ENCODE results near the gene FBN1. TPM values are rescaled to one million over a fixed set of nuclear protein-coding genes. Genes with fewer than 3 reads are reported as not detected.

The FBN1 gene
- total RNA-seq, 1 donor from 2014 or later = 6.9 TPM

GRCh38 chr15:48617619-48618018, 27.9 kb downstream of the FBN1 start:
- ATAC-seq = no peak

GRCh38 chr15:48616216-48616615, 29.3 kb downstream of the FBN1 start:
- no peak for ATAC-seq

DNA sequence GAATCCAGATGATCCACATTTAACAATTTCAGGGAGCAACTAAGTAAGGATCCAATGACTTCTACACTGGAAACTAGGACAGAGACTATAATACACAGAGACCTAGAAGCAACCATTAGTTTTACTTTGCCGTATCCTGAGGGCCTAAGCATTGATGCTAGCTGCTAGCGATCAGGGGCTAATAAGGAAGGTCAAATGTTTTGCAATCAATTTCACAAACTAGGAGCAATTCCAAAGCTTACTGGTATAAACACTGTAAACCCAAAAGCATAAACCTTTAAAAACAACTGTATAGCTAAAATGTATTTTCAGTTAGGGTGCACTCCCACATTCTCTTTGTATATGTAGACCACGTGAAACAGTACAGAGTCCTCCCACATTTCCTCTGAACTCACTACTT, 31.5 kb downstream of the FBN1 start:
- ATAC-seq = no peak

- no peak for ATAC-seq
These were observed 36.0 kb downstream of the FBN1 start for GRCh38 chr15:48609486-48609885.

GRCh38 chr15:48607846-48608245, 37.7 kb downstream of the FBN1 start:
- no peak for ATAC-seq

DNA sequence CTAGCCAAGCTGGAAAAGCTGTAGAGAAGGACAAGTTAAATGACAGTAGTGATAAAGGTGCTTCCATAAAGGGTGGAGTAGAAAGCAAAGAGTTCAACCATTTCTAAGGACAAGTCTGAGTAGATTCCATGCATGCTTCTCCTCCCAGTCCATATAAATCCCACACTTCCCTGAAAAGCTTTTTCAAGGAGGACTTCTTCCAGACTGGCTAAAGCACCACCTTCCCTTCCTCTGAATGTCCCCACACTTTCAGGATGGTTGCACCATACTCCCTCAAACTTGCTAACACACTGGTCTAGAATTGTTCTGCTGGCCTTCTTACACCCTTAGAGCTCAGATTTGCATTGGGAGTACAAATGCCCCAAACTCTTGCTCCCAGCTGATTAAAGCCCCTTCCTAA, 40.9 kb downstream of the FBN1 start:
- no peak for ATAC-seq

GRCh38 chr15:48603922-48604321, 41.6 kb downstream of the FBN1 start:
- no peak for ATAC-seq

DNA sequence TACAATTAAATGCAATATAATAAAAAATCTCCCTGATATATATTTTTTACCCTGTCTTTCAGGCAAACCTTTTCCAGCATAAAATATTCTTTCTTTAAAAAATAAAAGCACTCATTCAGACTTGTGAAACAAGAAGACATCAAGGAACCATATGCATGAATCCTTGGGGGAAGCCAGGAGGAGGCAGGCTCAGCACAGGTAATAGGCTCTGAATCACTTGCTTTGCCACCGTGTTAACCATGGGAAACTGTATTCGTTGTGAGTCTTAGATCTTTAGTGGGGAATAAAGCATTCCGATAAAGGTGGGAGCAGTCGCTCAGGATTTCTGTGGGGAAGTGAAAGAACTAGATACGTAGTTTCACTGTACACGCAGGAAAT, 42.4 kb downstream of the FBN1 start:
- ATAC-seq = no peak

DNA sequence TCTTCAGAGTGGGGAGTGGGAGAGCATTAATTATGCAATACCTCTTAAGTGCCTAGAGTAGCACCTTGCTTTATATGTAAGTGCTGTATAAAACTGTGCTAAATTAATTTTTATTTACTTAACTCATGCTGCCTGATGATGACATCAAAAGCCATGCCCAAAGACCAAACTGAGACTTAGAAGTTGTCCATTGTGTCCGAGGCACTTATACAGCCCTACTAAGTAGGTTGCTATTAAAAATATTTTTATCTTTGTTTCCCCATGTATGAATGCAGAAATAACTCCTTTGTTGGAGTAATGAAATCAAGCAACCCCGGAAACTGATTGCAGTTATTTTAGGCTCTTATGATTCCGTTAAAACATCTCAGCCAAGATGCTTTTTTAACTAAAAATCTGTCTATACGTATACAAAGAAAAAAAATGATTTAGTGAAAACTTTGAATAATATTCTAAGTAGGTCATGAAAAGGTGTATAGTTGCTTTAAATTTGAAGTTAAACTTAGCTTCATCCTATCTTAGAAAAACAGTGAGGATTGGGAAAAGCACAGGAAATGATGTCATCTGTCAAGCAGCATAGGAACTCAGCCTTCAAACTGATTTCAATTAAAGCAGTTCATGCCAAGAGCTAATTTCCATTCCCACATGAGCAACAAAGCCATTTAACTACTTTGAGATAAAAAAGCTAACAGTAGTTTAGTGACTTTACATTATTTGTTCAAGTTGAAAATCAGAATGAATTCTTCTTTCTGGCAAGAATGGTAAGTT, 43.0 kb downstream of the FBN1 start:
- no peak for ATAC-seq

DNA sequence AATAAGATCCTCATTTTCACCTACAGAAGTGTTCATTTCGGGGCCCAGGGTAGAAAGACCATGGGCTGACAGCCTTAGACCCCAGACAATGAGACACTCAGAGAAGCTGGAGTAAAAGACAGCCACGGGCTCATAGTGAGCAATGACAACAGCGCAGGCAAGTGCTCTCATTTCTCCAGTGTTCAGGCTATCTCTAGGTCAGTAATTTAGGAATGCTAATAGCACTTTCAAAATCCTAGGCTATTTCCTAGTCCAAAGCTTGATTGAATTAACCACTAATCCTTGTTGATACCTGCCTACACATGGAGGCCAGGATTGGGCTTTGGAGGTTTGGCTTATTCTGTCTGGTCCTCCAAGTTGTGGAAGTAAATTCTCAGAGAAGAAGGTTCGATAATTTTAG, 44.4 kb downstream of the FBN1 start:
- no peak for ATAC-seq

- no peak for ATAC-seq
These were observed 48.7 kb downstream of the FBN1 start for GRCh38 chr15:48596841-48597240.

- no peak for ATAC-seq
These were observed 49.1 kb downstream of the FBN1 start for GRCh38 chr15:48596415-48596814.

DNA sequence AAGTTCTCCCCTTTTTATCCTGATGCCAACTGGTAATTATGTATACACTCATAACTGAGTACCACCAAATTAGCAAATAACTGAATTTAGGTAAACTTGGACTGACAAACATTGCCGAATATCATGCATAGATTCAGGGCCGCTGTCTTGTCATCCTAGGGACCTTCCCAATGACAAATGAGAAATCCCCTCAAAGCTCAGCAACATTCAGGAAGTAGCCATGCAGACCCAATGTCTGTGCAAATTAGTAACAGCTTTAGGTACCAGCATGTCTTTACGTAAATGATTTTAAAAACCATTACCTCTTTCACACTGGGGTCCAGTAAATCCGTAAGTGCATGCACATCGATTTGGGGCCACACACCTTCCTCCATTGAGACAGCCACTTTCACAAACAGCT, 49.5 kb downstream of the FBN1 start:
- ATAC-seq = no peak

DNA sequence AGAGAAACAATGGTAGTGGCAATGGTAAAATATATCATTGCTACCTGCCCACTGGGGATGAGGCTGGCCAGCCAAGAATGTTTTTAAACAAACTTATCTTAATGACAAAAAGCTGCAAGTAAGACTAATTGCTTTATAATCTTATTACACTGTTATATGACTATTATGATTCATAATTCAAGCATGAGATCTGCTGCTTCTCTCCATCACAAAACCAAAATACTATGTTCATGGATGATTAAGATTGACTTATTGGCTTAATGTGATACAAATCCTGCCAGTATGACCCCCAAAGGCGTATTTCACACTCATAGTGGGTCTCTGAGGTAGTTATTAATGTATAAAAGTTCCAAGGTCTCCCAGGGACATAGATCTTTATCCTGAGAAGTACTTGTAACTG, 52.6 kb downstream of the FBN1 start:
- ATAC-seq = no peak

DNA sequence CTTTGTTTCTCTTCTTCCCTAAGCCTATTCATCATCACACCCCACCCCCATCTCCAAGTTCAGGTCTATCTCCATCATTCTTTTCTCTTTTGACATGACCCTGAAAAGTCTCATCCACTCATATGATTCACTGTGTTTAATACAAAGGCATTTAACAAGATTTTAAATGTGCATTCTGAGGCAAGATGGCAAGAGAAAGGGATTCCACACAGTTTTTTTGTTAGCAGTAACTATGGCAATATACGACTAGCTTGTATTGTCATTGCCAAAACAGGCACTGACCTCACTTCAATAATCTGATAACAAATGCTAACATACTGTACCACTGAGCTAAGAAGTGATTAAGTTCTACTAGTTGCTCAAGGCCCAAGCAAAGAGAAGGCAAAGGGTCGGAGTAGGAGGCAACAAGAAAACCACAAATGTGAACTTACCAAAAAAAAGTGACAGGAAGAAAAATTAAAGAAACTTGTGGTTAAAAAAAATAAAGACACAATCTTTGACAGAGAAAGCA, 53.2 kb downstream of the FBN1 start:
- ATAC-seq = no peak

- ATAC-seq = no peak
These were observed 54.8 kb downstream of the FBN1 start for GRCh38 chr15:48590723-48591122.

DNA sequence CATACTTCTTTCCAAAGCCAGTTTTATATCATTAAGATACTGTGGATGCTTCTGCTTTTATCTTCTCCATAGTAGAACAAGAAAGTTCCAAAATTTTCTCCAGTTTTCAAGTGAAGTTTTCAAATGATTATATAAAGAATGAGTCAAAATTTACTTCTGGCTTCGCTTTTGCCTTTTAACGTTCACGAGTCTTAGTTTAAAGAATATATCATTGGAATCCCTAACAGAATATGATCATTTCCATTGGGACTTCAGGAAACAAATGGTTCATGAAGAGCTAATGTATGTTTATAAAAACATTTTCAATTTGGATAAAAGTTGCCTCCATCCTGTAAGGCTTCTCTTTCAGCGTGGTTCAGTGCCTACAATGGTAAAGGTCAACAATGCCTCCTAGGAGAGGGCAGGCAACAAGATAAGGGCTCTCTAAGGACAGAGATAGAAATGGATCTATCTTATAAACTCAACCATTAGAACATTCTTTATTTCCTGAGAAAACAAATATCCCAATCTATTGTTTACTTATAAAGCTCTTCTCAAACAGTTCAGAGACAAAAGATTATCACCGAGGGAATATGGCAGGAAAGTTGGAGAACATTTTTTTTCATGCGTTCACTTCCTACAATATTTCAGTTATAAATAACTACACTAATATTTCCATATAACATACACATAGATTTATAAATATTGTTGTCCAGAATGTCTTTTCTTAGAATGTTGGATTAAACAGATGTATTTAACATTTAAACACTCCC, 60.5 kb downstream of the FBN1 start:
- no peak for ATAC-seq

GRCh38 chr15:48584090-48584811, 61.3 kb downstream of the FBN1 start:
- ATAC-seq = no peak

DNA sequence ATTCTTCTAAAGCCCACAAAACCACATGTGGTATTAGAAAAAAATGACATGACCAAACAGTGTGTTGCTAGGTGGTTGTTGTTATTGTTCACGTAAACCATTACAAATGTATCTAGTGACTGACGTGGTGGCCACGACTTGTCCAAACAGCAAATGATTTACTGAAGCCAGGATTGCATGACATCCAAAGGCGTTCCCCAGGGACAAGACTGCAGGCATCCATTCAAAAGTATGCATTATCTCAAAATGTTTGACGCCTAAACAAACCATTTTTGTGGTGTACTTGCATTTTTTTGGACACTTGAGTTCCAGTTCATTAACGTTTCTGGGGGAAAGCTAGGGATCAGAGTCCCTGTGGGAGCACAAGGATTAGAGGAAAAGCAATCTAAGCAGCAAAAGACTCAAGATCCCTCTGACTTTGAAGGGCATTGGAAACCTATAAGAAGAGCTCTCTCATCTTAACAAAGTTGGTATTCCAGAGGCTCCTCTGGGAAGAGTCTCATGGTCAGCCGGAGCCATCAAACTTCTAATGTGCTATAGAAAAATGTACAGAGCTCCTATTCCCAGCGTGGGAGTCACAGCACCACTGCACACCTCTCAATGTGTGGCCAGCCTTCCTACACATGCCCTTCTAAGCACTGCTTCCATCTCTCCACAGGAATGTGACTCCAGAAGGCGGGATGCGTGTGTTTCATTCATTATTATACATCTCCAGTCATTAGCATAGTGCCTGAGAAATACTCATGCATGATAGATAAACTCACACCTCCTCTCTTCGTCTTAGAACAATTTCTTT, 62.9 kb downstream of the FBN1 start:
- no peak for ATAC-seq

GRCh38 chr15:48581219-48581618, 64.3 kb downstream of the FBN1 start:
- ATAC-seq = no peak

DNA sequence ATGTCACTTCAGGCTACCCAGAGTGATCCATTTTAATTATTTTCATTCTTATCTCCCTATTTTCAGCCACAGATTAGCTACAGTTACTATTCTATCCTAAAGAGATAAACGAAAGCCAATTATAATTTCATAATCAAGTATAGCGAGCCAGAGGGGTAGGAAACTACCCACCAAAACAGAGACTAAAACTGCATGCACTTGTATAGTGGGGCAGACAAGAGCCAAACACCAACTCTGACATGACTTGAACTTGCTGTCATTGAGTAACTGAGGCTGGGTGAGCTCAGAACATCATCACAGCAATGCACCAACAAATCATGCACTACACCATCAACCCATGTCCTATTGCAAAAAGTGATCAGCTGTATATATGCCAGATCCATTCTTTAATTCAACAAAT, 64.8 kb downstream of the FBN1 start:
- ATAC-seq = no peak

GRCh38 chr15:48579945-48580671, 65.4 kb downstream of the FBN1 start:
- no peak for ATAC-seq

All from esophagus mucosa (tissue), 1 donor.